CD4-positive, alpha-beta T cell (primary cell): ENCODE data around the gene SYNRG. TPM values are rescaled to one million over a fixed set of nuclear protein-coding genes. Genes with fewer than 3 reads are reported as not detected.
A peak's percentile ranks its signal among the peaks of the same experiment; 100 is the strongest.

ENCODE experiments used
- ATAC-seq: fragments of 200-7000 bp; cut with Tn5 transposase; one replicate; pipeline ENCODE4 v1.10.0; 2022; ENCODE audit warnings: mild to moderate bottlenecking; ENCODE audit not compliant: poor library complexity
- CTCF ChIA-PET: fragments of 350-600 bp; sonication (Branson Sonifier 250); formaldehyde crosslinking; loops from one replicate; lab custom pipeline; 2021; ENCODE audit warnings: antibody characterized with exemption, inconsistent platforms; lab: Charles Lee
- POLR2A ChIA-PET: fragments of 350-600 bp; sonication (Branson Sonifier 250); formaldehyde crosslinking; loops from one replicate; lab custom pipeline; 2021; ENCODE audit warnings: antibody characterized with exemption, inconsistent platforms; lab: Charles Lee
- DNase-seq, 14 experiments: peaks; one replicate each; pipeline ENCODE4 v3.0.0-alpha.2; 2013 to 2020; ENCODE audit warnings: mixed read lengths in 2 of 14
- H3K27ac ChIP-seq, 2 donors: one replicate each; pipeline versions ENCODE4 v1.5.1 to v1.7.0; 2013; ENCODE audit warnings: low read length in 2 of 2, low read depth in 1 of 2, mild to moderate bottlenecking in 1 of 2
- H3K27me3 ChIP-seq, 2 experiments: 1 replicate in 1 of 2; 2 replicates in 1 of 2; pipeline versions ENCODE4 v1.6.1 to v1.7.0; 2013; ENCODE audit warnings: low read length in 2 of 2, control low read depth in 1 of 2, mild to moderate bottlenecking in 1 of 2, moderate library complexity in 1 of 2; ENCODE audit not compliant: insufficient read depth in 2 of 2, control insufficient read depth in 1 of 2
- H3K36me3 ChIP-seq: one replicate; pipeline ENCODE4 v1.6.1; 2013; ENCODE audit warnings: low read length, control low read depth; ENCODE audit not compliant: insufficient read depth
- H3K4me1 ChIP-seq: one replicate; pipeline ENCODE4 v1.6.1; 2013; ENCODE audit warnings: low read length, control low read depth; ENCODE audit not compliant: insufficient read depth
- H3K4me3 ChIP-seq: one replicate; pipeline ENCODE4 v1.5.1; 2013; ENCODE audit warnings: mild to moderate bottlenecking, low read length, moderate library complexity
- H3K9me3 ChIP-seq, 2 experiments: 1 replicate in 1 of 2; 2 replicates in 1 of 2; pipeline versions ENCODE4 v1.6.1 to v1.7.0; 2013; ENCODE audit warnings: low read length in 2 of 2, mild to moderate bottlenecking in 2 of 2, control low read depth in 1 of 2, moderate library complexity in 1 of 2; ENCODE audit not compliant: control insufficient read depth in 1 of 2, insufficient read depth in 1 of 2
- H3K27ac Mint-ChIP-seq: one replicate; pipeline ENCODE4 v1.8.0; 2020; ENCODE audit warnings: mixed read lengths
- H3K27me3 Mint-ChIP-seq: one replicate; pipeline ENCODE4 v1.8.0; 2021; ENCODE audit warnings: mixed read lengths
- H3K36me3 Mint-ChIP-seq: one replicate; pipeline ENCODE4 v1.8.0; 2021; ENCODE audit warnings: low read depth, mixed read lengths
- H3K4me1 Mint-ChIP-seq: one replicate; pipeline ENCODE4 v1.8.0; 2021; ENCODE audit warnings: low read depth, mixed read lengths
- H3K4me3 Mint-ChIP-seq: one replicate; pipeline ENCODE4 v1.8.0; 2020; ENCODE audit warnings: mild to moderate bottlenecking, mixed read lengths
- H3K9me3 Mint-ChIP-seq: one replicate; pipeline ENCODE4 v1.8.0; 2020; ENCODE audit warnings: mixed read lengths
- CTCF ChIP-seq: fragments of 200-600 bp; IDR thresholded peaks from one replicate; pipeline ENCODE4 v1.8.0; 2022; ENCODE audit warnings: antibody characterized with exemption, mild to moderate bottlenecking
- intact Hi-C, 2 experiments: fragments of 100-400 bp; cut with DNase I in 1 of 2; cut with micrococcal nuclease in 1 of 2; formaldehyde crosslinking; loops; one replicate each; pipeline versions ENCODE4 v1.15.1 to v1.9.0; 2023 to 2025; cut with DNase I, micrococcal nuclease
- total RNA-seq, 174 experiments: library from RNA in 2 of 174; stranded (reverse) in 2 of 174; gene quantifications; one replicate each; pipeline ENCODE4 v1.2.3 and lab custom pipeline; 2021 to 2026

Gene SYNRG
- total RNA-seq, 2 experiments from 2014 or later: 40.0 to 45.8 TPM

DNA sequence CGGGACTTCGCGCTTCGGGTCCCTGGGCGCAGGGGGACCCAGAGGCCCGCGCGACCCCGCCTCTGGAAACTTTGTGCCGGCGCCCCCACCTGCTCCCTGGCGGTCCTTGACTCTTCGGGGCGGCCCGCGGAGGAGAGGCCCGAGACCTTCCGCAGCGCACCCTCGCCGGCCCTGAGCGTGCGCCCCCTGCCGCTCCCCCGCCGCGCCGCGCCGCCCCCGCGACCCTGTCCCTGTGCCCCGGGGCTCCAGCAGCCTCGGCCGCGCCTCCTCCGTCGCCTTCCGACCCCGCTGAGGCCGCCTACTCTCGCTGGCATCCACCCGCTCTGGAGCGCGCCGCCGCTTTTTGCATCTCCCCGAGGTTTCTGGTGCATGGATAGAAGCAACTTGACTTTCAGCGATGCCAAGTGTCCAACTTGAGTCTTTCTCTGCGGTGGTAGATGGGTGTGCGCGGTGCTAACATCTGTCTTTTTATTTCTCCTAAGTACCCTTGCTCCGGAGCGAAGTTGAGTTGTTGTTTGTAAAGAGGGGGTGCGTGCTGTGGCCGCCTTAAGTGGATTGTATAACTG lies 119.1 kb downstream of the SYNRG start:
- Histone ChIP-seq H3K27ac (peak overlapping the region in 1 of 2 donors; percentile 21), H3K36me3 (no peaks in the 10 kb centered on the region), H3K9me3 (no peaks in the 10 kb centered on the region), H3K27me3 (no peaks in the 10 kb centered on the region), H3K4me3 (peak overlapping the region; percentile 58), H3K4me1 (peaks cover 29% of the 10 kb centered on the region)
- H3K27me3 Mint-ChIP-seq: no peaks in the 10 kb centered on the region
- H3K27ac Mint-ChIP-seq: peak overlapping the region; percentile 85
- H3K9me3 Mint-ChIP-seq: no peaks in the 10 kb centered on the region
- peak; percentile 67 for ATAC-seq
- ChIA-PET CTCF (interaction anchor here (0.5 to 1.0 kb wide), 2 partner anchors 81 to 92 kb away, joined by 3 to 4 read pairs; no protein-coding TSS in a partner anchor), POLR2A (interaction anchor here (0.6 to 1.0 kb wide), 3 partner anchors 22 to 119 kb away, joined by 3 to 10 read pairs (median 7); partner anchors contain the start of gene SYNRG)
- H3K4me3 Mint-ChIP-seq: peak overlapping the region; percentile 93
- intact Hi-C loops: loop anchor here in 1 of 2 experiments (5.0 kb wide), 1 partner anchor 152 kb away; the partner anchor contains the start of gene DDX52
- peak; percentile 22 for TF ChIP-seq CTCF
- DNase-seq: peak; percentile 46 to 84 (median 68)
- peaks cover 30% of the 10 kb centered on the region for H3K4me1 Mint-ChIP-seq
- H3K36me3 Mint-ChIP-seq: peaks cover 4% of the 10 kb centered on the region

- peak within 1 kb of the TSS; percentile 59 to 64 for H3K27ac ChIP-seq
- H3K27ac Mint-ChIP-seq: peak within 1 kb of the TSS; percentile 91
- H3K4me3 Mint-ChIP-seq: peak within 1 kb of the TSS; percentile 98
- DNase-seq (peak; percentile 69 to 94 (median 83)), ATAC-seq (peak; percentile 78)
- intact Hi-C loops: loop anchor here (1.0 to 10.0 kb wide), 7 partner anchors 82 to 1005 kb away; partner anchors contain the start of genes AATF (in 1 of the 2), ACACA (in 1 of the 2), DDX52 (in 1 of the 2) and SYNRG (in 1 of the 2)
- no peaks in the 10 kb centered on the region for H3K9me3 Mint-ChIP-seq
- no peaks in the 10 kb centered on the region for H3K27me3 ChIP-seq
- peak within 1 kb of the TSS; percentile 96 for H3K4me3 ChIP-seq
- H3K4me1 ChIP-seq: peaks cover 29% of the 10 kb centered on the region
- peaks cover 4% of the 10 kb centered on the region for H3K36me3 Mint-ChIP-seq
- H3K9me3 ChIP-seq: no peaks in the 10 kb centered on the region
- peaks cover 30% of the 10 kb centered on the region for H3K4me1 Mint-ChIP-seq
- H3K27me3 Mint-ChIP-seq: no peaks in the 10 kb centered on the region
- ChIA-PET CTCF (no interaction called here), POLR2A (interaction anchor here (0.6 to 1.0 kb wide), 3 partner anchors 23 to 119 kb away, joined by 3 to 10 read pairs (median 7); partner anchors contain the start of gene SYNRG)
- H3K36me3 ChIP-seq: no peaks in the 10 kb centered on the region
- TF ChIP-seq CTCF: no peak
Observed at GRCh38 chr17:37489197-37490001, 119.8 kb downstream of the SYNRG start, which contains the start of gene DUSP14. DUSP14 (plus strand) TSS chr17:37489891; CDS start chr17:37512273, 22,382 bp downstream.

DNA sequence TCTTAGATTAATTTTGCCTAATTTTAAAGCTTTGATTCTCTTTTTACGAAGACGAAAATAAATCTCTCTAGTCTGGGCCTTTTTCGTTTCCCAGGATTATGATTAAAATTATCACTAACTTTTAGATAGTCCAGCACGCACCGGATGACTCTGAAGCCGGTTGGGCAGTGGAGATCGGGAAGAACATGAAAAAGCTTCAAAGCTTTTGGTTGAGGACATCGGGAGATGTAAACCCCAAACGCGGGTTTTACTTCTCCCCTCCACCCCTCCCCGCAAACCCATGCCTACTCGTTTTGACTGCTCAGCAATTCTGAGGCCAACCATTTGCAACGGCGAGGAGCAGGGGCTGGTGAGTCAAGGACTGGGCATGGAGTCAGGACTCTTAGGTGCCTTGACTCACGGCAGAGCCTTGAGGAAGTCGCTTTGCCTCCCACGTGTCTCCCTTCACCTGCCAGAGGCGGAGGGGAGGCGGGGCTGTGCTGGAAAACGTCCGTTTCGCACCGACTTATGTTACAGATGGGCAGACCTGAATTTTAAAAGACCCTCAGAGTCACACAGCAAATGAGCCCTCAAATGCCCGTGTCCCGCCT lies 120.5 kb downstream of the SYNRG start:
- TF ChIP-seq CTCF: no peak
- Histone ChIP-seq H3K4me1 (peaks cover 29% of the 10 kb centered on the region), H3K4me3 (peak overlapping the region; percentile 96), H3K9me3 (no peaks in the 10 kb centered on the region), H3K36me3 (no peaks in the 10 kb centered on the region), H3K27me3 (no peaks in the 10 kb centered on the region), H3K27ac (peak overlapping the region; percentile 59 to 64)
- intact Hi-C loops: loop anchor here (1.0 to 10.0 kb wide), 6 partner anchors 81 to 1004 kb away; partner anchors contain the start of genes AATF (in 1 of the 2), ACACA (in 1 of the 2), SYNRG (in 1 of the 2) and TADA2A (in 1 of the 2)
- peak; percentile 26 to 80 (median 52) for DNase-seq
- Mint-ChIP-seq H3K4me1 (peaks cover 30% of the 10 kb centered on the region), H3K9me3 (no peaks in the 10 kb centered on the region), H3K36me3 (peaks cover 4% of the 10 kb centered on the region), H3K27ac (peak overlapping the region; percentile 91), H3K4me3 (peak overlapping the region; percentile 98), H3K27me3 (no peaks in the 10 kb centered on the region)
- ATAC-seq: peak; percentile 33
- CTCF ChIA-PET: interaction anchor here (1.2 kb wide), 1 partner anchor 121 kb away, joined by 3 read pairs; no protein-coding TSS in a partner anchor
- POLR2A ChIA-PET: interaction anchor here (0.9 to 1.3 kb wide), 5 partner anchors 12 to 130 kb away, joined by 3 to 10 read pairs (median 3); partner anchors contain the start of gene SYNRG
